Activated B cell treated with CpG ODN at 0.5 μM for 24 hours (primary cell): ENCODE data around the gene TIAM2. TPM values are rescaled to one million over a fixed set of nuclear protein-coding genes. Genes with fewer than 3 reads are reported as not detected.

Source experiments
- ATAC-seq: fragments of 200-7000 bp; cut with Tn5 transposase; one replicate; pipeline ENCODE4 v1.10.0; 2021; ENCODE audit warnings: low read depth, mild to moderate bottlenecking, moderate library complexity
- CTCF ChIA-PET: fragments of 350-600 bp; sonication (Branson Sonifier 250); formaldehyde crosslinking; loops from one replicate; lab custom pipeline; 2021; ENCODE audit warnings: antibody characterized with exemption; lab: Charles Lee
- POLR2A ChIA-PET: fragments of 350-600 bp; sonication (Branson Sonifier 250); formaldehyde crosslinking; loops from one replicate; lab custom pipeline; 2021; ENCODE audit warnings: antibody characterized with exemption; lab: Charles Lee
- DNase-seq: peaks from one replicate; pipeline ENCODE4 v3.0.0; 2022
- H3K27ac Mint-ChIP-seq: one replicate; pipeline ENCODE4 v1.8.0; 2020; ENCODE audit warnings: mixed read lengths
- H3K27me3 Mint-ChIP-seq: one replicate; pipeline ENCODE4 v1.8.0; 2021; ENCODE audit warnings: mixed read lengths
- H3K36me3 Mint-ChIP-seq: one replicate; pipeline ENCODE4 v1.8.0; 2021; ENCODE audit warnings: low read depth, mixed read lengths
- H3K4me1 Mint-ChIP-seq: one replicate; pipeline ENCODE4 v1.8.0; 2021; ENCODE audit warnings: mixed read lengths
- H3K4me3 Mint-ChIP-seq: one replicate; pipeline ENCODE4 v1.8.0; 2020; ENCODE audit warnings: mild to moderate bottlenecking, mixed read lengths
- H3K9me3 Mint-ChIP-seq: one replicate; pipeline ENCODE4 v1.8.0; 2020; ENCODE audit warnings: mixed read lengths
- intact Hi-C: fragments of 100-400 bp; cut with micrococcal nuclease; formaldehyde crosslinking; loops from one replicate; pipeline ENCODE4 v1.15.1; 2024
- total RNA-seq: library from RNA; stranded (reverse); gene quantifications from 2 replicates; pipeline ENCODE4 v1.2.3, GENCODE V29; 2022
- TF ChIP-seq, protein P1 (sequence below): fragments of 200-600 bp; IDR thresholded peaks from one replicate; pipeline ENCODE4 v1.8.0; 2022; ENCODE audit warnings: antibody characterized with exemption, mild to moderate bottlenecking

Gene TIAM2
- total RNA-seq, 1 donor from 2014 or later: 13.0 TPM

GRCh38 chr6:155085582-155086257, 90.6 kb downstream of the TIAM2 start:
- H3K36me3 Mint-ChIP-seq: no peaks in the 10 kb centered on the region
- ATAC-seq: no peak
- DNase-seq: no peak
- H3K9me3 Mint-ChIP-seq: no peaks in the 10 kb centered on the region
- H3K4me1 Mint-ChIP-seq: no peaks in the 10 kb centered on the region
- TF ChIP-seq, protein P1, sequence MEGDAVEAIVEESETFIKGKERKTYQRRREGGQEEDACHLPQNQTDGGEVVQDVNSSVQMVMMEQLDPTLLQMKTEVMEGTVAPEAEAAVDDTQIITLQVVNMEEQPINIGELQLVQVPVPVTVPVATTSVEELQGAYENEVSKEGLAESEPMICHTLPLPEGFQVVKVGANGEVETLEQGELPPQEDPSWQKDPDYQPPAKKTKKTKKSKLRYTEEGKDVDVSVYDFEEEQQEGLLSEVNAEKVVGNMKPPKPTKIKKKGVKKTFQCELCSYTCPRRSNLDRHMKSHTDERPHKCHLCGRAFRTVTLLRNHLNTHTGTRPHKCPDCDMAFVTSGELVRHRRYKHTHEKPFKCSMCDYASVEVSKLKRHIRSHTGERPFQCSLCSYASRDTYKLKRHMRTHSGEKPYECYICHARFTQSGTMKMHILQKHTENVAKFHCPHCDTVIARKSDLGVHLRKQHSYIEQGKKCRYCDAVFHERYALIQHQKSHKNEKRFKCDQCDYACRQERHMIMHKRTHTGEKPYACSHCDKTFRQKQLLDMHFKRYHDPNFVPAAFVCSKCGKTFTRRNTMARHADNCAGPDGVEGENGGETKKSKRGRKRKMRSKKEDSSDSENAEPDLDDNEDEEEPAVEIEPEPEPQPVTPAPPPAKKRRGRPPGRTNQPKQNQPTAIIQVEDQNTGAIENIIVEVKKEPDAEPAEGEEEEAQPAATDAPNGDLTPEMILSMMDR: no peak
- POLR2A ChIA-PET: no interaction called here
- intact Hi-C loops: no loop called here
- CTCF ChIA-PET: no interaction called here
- H3K27ac Mint-ChIP-seq: no peak overlapping the region
- H3K4me3 Mint-ChIP-seq: no peak overlapping the region
- peaks cover 2% of the 10 kb centered on the region for H3K27me3 Mint-ChIP-seq

DNA sequence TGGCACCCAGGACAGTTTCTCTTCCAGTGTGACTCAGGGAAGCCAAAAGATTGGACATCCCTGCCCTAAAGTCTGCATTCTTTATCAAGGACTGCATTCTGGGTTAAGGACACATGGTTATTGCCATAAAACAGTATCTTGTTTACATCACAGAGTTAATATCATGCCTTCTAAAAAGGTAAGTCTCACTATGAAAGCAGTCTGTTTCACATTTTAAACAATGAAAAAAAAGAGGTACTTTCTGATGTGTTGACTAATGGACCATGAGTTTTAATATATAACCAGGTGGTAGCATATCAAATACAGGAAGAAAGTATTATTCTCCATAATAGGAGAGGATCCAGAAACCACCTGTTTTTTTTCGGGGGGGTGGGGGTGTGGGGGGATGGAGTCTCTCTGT, 93.7 kb downstream of the TIAM2 start:
- H3K4me1 Mint-ChIP-seq: no peaks in the 10 kb centered on the region
- no peak overlapping the region for H3K27ac Mint-ChIP-seq
- H3K4me3 Mint-ChIP-seq: no peak overlapping the region
- no peak for ATAC-seq
- TF ChIP-seq, protein P1: no peak
- H3K9me3 Mint-ChIP-seq: no peaks in the 10 kb centered on the region
- POLR2A ChIA-PET: no interaction called here
- intact Hi-C loops: no loop called here
- DNase-seq: no peak
- H3K36me3 Mint-ChIP-seq: no peaks in the 10 kb centered on the region
- no peaks in the 10 kb centered on the region for H3K27me3 Mint-ChIP-seq
- CTCF ChIA-PET: no interaction called here

DNA sequence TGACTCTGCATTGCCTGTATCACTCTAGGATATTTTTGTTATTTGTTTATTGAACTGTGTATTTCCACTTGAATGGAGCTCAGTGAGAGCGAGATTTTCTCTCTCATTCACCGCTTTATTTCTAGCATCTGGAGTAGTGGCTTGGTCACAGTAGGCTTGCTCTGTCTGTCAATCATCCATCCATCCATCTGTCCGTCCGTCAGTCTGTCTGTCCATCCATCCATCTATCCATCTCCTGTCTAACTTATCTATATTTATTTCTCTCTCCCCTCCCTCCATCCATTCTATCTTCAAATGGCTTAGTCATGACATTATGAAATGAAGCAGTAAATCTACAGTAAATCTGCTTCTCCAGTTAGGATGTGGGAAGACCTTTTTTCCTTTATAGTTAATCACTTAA, 94.6 kb downstream of the TIAM2 start:
- intact Hi-C loops: no loop called here
- TF ChIP-seq, protein P1: no peak
- no peak overlapping the region for H3K27ac Mint-ChIP-seq
- no peaks in the 10 kb centered on the region for H3K27me3 Mint-ChIP-seq
- H3K36me3 Mint-ChIP-seq: no peaks in the 10 kb centered on the region
- no peak for DNase-seq
- ChIA-PET POLR2A (no interaction called here), CTCF (no interaction called here)
- no peaks in the 10 kb centered on the region for H3K4me1 Mint-ChIP-seq
- no peaks in the 10 kb centered on the region for H3K9me3 Mint-ChIP-seq
- no peak for ATAC-seq
- no peak overlapping the region for H3K4me3 Mint-ChIP-seq

GRCh38 chr6:155090166-155090565, 95.1 kb downstream of the TIAM2 start:
- Mint-ChIP-seq H3K4me1 (no peaks in the 10 kb centered on the region), H3K27ac (no peak overlapping the region), H3K27me3 (no peaks in the 10 kb centered on the region), H3K9me3 (no peaks in the 10 kb centered on the region), H3K4me3 (no peak overlapping the region), H3K36me3 (no peaks in the 10 kb centered on the region)
- DNase-seq (no peak), ATAC-seq (no peak)
- TF ChIP-seq, protein P1: no peak
- ChIA-PET POLR2A (no interaction called here), CTCF (no interaction called here)
- intact Hi-C loops: no loop called here

- ChIA-PET POLR2A (no interaction called here), CTCF (no interaction called here)
- Mint-ChIP-seq H3K9me3 (peaks cover under 1% of the 10 kb centered on the region), H3K4me3 (no peak overlapping the region), H3K27me3 (no peaks in the 10 kb centered on the region), H3K27ac (no peak overlapping the region), H3K36me3 (no peaks in the 10 kb centered on the region), H3K4me1 (no peaks in the 10 kb centered on the region)
- ATAC-seq (no peak), DNase-seq (no peak)
- TF ChIP-seq, protein P1: no peak
- intact Hi-C loops: no loop called here
These were observed 96.6 kb downstream of the TIAM2 start for GRCh38 chr6:155091756-155092155.
